ENCODE results near the gene FOXL3. TPM values are rescaled to one million over a fixed set of nuclear protein-coding genes. Genes with fewer than 3 reads are reported as not detected.

FOXL3 gene
- total and polyA plus RNA-seq, 4 donors, result not detected

DNA sequence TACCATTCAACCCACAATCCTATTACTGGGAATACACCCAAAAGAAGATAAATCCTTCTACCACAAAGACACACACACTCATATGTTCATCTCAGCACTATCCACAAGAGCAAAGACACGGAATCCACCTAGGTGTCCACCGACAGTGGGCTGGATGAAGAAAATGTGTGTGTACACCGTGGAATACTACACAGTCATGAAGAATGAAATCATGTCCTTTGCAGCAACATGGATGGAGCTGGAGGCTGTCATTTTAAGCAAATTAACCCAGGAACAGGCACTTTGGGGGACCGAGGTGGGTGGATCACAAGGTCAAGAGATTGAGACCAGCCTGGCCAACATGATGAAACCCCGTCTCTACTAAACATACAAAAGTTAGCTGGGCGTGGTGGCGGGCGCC is 8.3 kb upstream of the FOXL3 start:
- DNase-seq, result no peak
- no peaks in the 10 kb centered on the region for H3K9me3 ChIP-seq (ENCODE audit: control insufficient read depth in 4 of 4, insufficient read depth in 3 of 4, low read length in 3 of 4)
- no peak for ATAC-seq (ENCODE audit: insufficient read depth, low FRiP score)
- H3K4me1 ChIP-seq (ENCODE audit: control insufficient read depth in 5 of 5, insufficient read depth in 5 of 5, low read length in 5 of 5), result no peaks in the 10 kb centered on the region
- TF ChIP-seq CTCF (IDR thresholded peaks at IDR 0.05; ENCODE audit: control extremely low read depth, extremely low read depth), result no peak
- no peak overlapping the region for H3K9ac ChIP-seq (ENCODE audit: insufficient read depth in 1 of 2, low read length in 2 of 2)
- no peak overlapping the region for H3K27ac ChIP-seq (ENCODE audit: low read depth in 1 of 2, low read length in 1 of 2)
- H3K4me3 ChIP-seq, result no peak overlapping the region
- peaks cover 0 to 25% (median 4%) of the 10 kb centered on the region in 3 donors for H3K27me3 ChIP-seq (ENCODE audit: control insufficient read depth in 3 of 3, insufficient read depth in 3 of 3, low read length in 2 of 3)
- WGBS, 2 donors, result 93 to 94% methylated on average over 8 of the region's 8 CpGs
- no peaks in the 10 kb centered on the region for H3K36me3 ChIP-seq (ENCODE audit: control insufficient read depth in 4 of 4, insufficient read depth in 4 of 4, low read length in 4 of 4)

DNA sequence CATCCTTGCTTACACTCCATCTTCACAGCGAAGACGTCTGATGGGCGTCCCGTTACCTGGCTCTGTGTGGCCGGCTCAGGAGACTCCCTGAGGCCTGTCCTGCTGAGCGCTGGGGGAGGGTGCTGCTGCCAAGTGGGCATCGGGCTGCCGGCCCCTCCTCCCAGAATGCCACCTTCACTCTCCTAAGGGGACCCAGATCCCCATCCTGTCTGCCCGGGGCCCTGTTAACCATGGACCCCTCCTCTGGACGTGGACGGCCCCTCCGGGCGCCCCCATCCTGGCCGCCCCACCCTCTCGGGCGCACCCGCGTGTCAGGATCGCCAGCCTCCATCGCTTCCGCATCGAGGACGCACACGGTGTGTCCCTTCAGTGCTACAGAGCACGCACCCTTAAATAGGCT is 7.3 kb upstream of the FOXL3 start:
- no peak for DNase-seq
- no peak for TF ChIP-seq CTCF (IDR thresholded peaks at IDR 0.05; ENCODE audit: control extremely low read depth, extremely low read depth)
- H3K27me3 ChIP-seq (ENCODE audit: control insufficient read depth in 3 of 3, insufficient read depth in 3 of 3, low read length in 2 of 3), result peaks cover 0 to 25% (median 7%) of the 10 kb centered on the region in 3 donors

DNA sequence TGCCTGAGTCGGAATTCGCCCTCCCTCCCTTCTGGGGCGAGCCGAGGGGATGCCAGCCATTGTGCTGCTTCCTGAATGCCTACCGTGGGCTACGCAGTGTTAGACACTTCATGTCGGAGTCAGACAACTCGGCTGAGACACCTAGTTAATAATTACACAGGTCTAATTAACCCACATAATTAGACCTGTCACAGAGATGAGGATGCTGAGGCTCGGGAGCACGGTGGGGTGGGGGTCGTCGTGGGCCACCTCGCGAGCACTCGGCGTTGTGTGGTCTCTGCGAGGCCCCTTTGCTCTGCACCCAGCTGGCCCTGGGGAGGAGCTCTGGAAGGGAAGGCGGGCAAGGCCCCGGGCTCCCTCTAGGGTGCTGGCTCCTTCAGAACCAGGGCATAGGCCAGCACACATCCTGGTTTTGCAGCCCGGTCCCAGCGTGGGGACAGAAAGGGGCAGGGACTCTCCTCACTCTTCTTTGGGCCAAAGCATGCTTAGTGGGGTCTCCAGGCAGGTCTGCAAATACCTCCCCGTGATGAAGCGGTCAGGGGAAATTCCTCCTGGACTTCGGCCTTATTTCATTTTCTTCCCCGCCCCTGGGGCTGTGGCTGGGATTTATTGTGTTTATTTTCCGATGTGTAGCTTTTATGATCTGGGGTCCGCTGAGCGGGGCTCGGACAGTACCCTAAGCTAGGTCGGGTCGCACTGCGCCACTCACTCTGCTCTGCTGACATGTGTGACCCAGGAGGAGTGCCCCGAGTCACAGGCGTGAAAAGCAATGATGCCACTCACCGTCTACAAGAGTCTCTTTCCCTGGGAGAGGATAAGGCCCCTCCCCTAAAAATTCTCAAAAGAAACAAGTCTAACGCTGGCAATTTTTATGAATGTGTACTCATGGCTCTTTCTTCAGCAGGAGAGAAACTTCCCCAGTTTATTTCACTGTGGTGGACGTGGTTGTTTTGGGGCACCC is 4.9 kb upstream of the FOXL3 start:
- Histone ChIP-seq H3K27ac (ENCODE audit: low read depth in 1 of 2, low read length in 1 of 2) (no peak overlapping the region), H3K9ac (ENCODE audit: insufficient read depth in 1 of 2, low read length in 2 of 2) (no peak overlapping the region), H3K36me3 (ENCODE audit: control insufficient read depth in 4 of 4, insufficient read depth in 4 of 4, low read length in 4 of 4) (no peaks in the 10 kb centered on the region), H3K27me3 (ENCODE audit: control insufficient read depth in 3 of 3, insufficient read depth in 3 of 3, low read length in 2 of 3) (peaks cover 0 to 46% (median 15%) of the 10 kb centered on the region in 3 donors), H3K9me3 (ENCODE audit: control insufficient read depth in 4 of 4, insufficient read depth in 3 of 4, low read length in 3 of 4) (no peaks in the 10 kb centered on the region), H3K4me3 (no peak overlapping the region), H3K4me1 (ENCODE audit: control insufficient read depth in 5 of 5, insufficient read depth in 5 of 5, low read length in 5 of 5) (no peaks in the 10 kb centered on the region)
- 76 to 82% methylated on average over 37 of the region's 37 CpGs for WGBS, 2 donors
- TF ChIP-seq CTCF (IDR thresholded peaks at IDR 0.05; ENCODE audit: control extremely low read depth, extremely low read depth), result no peak
- ATAC-seq (ENCODE audit: insufficient read depth, low FRiP score), result no peak
- peak in 1 of 3 donors; percentile 9 for DNase-seq

More for the DNA sequence above, 7.3 kb upstream of the FOXL3 start:
- Histone ChIP-seq H3K36me3 (ENCODE audit: control insufficient read depth in 4 of 4, insufficient read depth in 4 of 4, low read length in 4 of 4) (no peaks in the 10 kb centered on the region), H3K9ac (ENCODE audit: insufficient read depth in 1 of 2, low read length in 2 of 2) (no peak overlapping the region), H3K27ac (ENCODE audit: low read depth in 1 of 2, low read length in 1 of 2) (no peak overlapping the region), H3K4me1 (ENCODE audit: control insufficient read depth in 5 of 5, insufficient read depth in 5 of 5, low read length in 5 of 5) (no peaks in the 10 kb centered on the region), H3K9me3 (ENCODE audit: control insufficient read depth in 4 of 4, insufficient read depth in 3 of 4, low read length in 3 of 4) (no peaks in the 10 kb centered on the region), H3K4me3 (no peak overlapping the region)
- ATAC-seq (ENCODE audit: insufficient read depth, low FRiP score), result no peak
- 95 to 97% methylated on average over 25 of the region's 25 CpGs for WGBS, 2 donors
